H1 (cell line): ENCODE data around the gene PTH2R. TPM values are rescaled to one million over a fixed set of nuclear protein-coding genes. Genes with fewer than 3 reads are reported as not detected.

Experiments used
- CTCF ChIA-PET: fragments of 300-600 bp; sonication (Branson Sonifier 250); formaldehyde crosslinking; loops from one replicate; lab custom pipeline; 2021; ENCODE audit not compliant: partially characterized antibody; lab: Charles Lee
- POLR2A ChIA-PET: fragments of 300-600 bp; sonication (Branson Sonifier 250); formaldehyde crosslinking; loops from one replicate; lab custom pipeline; 2021; ENCODE audit warnings: inconsistent platforms; ENCODE audit not compliant: partially characterized antibody; lab: Charles Lee
- DNase-seq, 2 experiments: peaks; one replicate each; pipeline versions ENCODE4 v3.0.0 to v3.0.0-alpha.2; 2010 to 2022; ENCODE audit warnings: low spot score in 2 of 2, low read depth in 1 of 2, mixed read lengths in 1 of 2
- FAIRE-seq: peaks from 2 replicates; lab custom pipeline; 2011; peaks lifted over from hg19 to GRCh38; lab: Jason Lieb, UNC
- H2AFZ ChIP-seq: 2 replicates; pipeline ENCODE4 v1.8.1; 2012; ENCODE audit warnings: low read length, inconsistent platforms
- H2AK5ac ChIP-seq: 2 replicates; pipeline ENCODE4 v1.6.1; 2013; ENCODE audit warnings: low read depth, low read length
- H2BK120ac ChIP-seq: replicated peaks from 2 replicates; pipeline ENCODE3; 2013; ENCODE audit warnings: low read depth, low read length, inconsistent platforms
- H2BK12ac ChIP-seq: 2 replicates; pipeline ENCODE4 v1.6.1; 2013; ENCODE audit warnings: low read depth, low read length
- H2BK15ac ChIP-seq: 2 replicates; pipeline ENCODE4 v1.6.1; 2013; ENCODE audit warnings: low read length
- H2BK20ac ChIP-seq: 2 replicates; pipeline ENCODE4 v1.6.1; 2013; ENCODE audit warnings: low read length
- H2BK5ac ChIP-seq: 2 replicates; pipeline ENCODE4 v1.6.1; 2013; ENCODE audit warnings: low read depth, low read length
- H3K14ac ChIP-seq: 2 replicates; pipeline ENCODE4 v1.6.1; 2013; ENCODE audit warnings: inconsistent platforms; ENCODE audit not compliant: insufficient read length
- H3K18ac ChIP-seq: 2 replicates; pipeline ENCODE4 v1.6.1; 2013; ENCODE audit warnings: low read length; ENCODE audit errors: extremely low read depth
- H3K23ac ChIP-seq: 2 replicates; pipeline ENCODE4 v1.6.1; 2013; ENCODE audit warnings: inconsistent platforms; ENCODE audit not compliant: insufficient read length
- H3K23me2 ChIP-seq: 2 replicates; pipeline ENCODE4 v1.6.1; 2013; ENCODE audit warnings: low read depth, low read length
- H3K27ac ChIP-seq: 2 replicates; pipeline ENCODE4 v1.6.1; 2011; ENCODE audit warnings: low read depth, low read length, inconsistent platforms
- H3K27me3 ChIP-seq, 4 experiments: replicated peaks in 1 of 4; 1 replicate in 1 of 4; 2 replicates in 3 of 4; pipeline versions ENCODE4 v1.6.1 to v1.8.1; 2011 to 2013; ENCODE audit warnings: low read length in 3 of 4, mild to moderate bottlenecking in 3 of 4, inconsistent platforms in 2 of 4, mixed read lengths in 2 of 4, moderate library complexity in 1 of 4; ENCODE audit not compliant: control insufficient read depth in 3 of 4, insufficient read depth in 3 of 4; ENCODE audit errors: extremely low read depth in 1 of 4
- H3K36me3 ChIP-seq, 4 experiments: 2 replicates each; pipeline versions ENCODE4 v1.6.1 to v1.8.1; 2011 to 2013; ENCODE audit warnings: mild to moderate bottlenecking in 4 of 4, low read length in 3 of 4, moderate library complexity in 2 of 4, control low read depth in 1 of 4, inconsistent platforms in 1 of 4; ENCODE audit not compliant: insufficient read depth in 4 of 4, control insufficient read depth in 2 of 4
- H3K4ac ChIP-seq: replicated peaks from 2 replicates; pipeline ENCODE3; 2013; ENCODE audit warnings: low read length, low read depth, mixed read lengths, inconsistent platforms; ENCODE audit not compliant: insufficient read length
- H3K4me1 ChIP-seq, 4 experiments: replicated peaks in 1 of 4; 1 replicate in 1 of 4; 2 replicates in 3 of 4; pipeline versions ENCODE4 v1.6.1 to v1.8.1; 2011 to 2013; ENCODE audit warnings: low read length in 3 of 4, inconsistent platforms in 2 of 4, mixed read lengths in 1 of 4; ENCODE audit not compliant: insufficient read depth in 4 of 4, control insufficient read depth in 3 of 4
- H3K4me2 ChIP-seq, 2 experiments: 2 replicates each; pipeline versions ENCODE4 v1.6.1 to v1.8.1; 2011 to 2013; ENCODE audit warnings: low read depth in 2 of 2, low read length in 2 of 2, control low read depth in 1 of 2, inconsistent platforms in 1 of 2, mild to moderate bottlenecking in 1 of 2; ENCODE audit not compliant: insufficient read depth in 1 of 2
- H3K4me3 ChIP-seq, 4 experiments: fragments of 200-600, 300-600 bp in 1 of 4; sonication (generic), shearing (Covaris generic), sonication (Bioruptor Twin) in 1 of 4; 2 replicates each; pipeline versions ENCODE4 v1.5.1 to v1.8.1; 2011 to 2016; ENCODE audit warnings: low read length in 4 of 4, low read depth in 3 of 4, control low read depth in 2 of 4, inconsistent platforms in 2 of 4, mild to moderate bottlenecking in 2 of 4, mixed read lengths in 1 of 4, moderate library complexity in 1 of 4; ENCODE audit not compliant: insufficient read depth in 2 of 4; ENCODE audit errors: extremely low read depth in 1 of 4
- H3K56ac ChIP-seq: replicated peaks from 2 replicates; pipeline ENCODE3; 2013; ENCODE audit warnings: low read depth, mild to moderate bottlenecking, mixed read lengths, low read length, inconsistent platforms; ENCODE audit not compliant: insufficient read length
- H3K79me1 ChIP-seq: 2 replicates; pipeline ENCODE4 v1.6.1; 2013; ENCODE audit warnings: low read depth, low read length, control low read depth
- H3K79me2 ChIP-seq, 2 experiments: 2 replicates each; pipeline versions ENCODE4 v1.6.1 to v1.8.1; 2012 to 2013; ENCODE audit warnings: low read length in 2 of 2, mild to moderate bottlenecking in 2 of 2, inconsistent platforms in 1 of 2; ENCODE audit not compliant: insufficient read depth in 2 of 2, control insufficient read depth in 1 of 2
- H3K9ac ChIP-seq, 4 experiments: replicated peaks in 1 of 4; 1 replicate in 1 of 4; 2 replicates in 3 of 4; pipeline versions ENCODE4 v1.6.1 to v1.8.1; 2011 to 2013; ENCODE audit warnings: low read depth in 3 of 4, low read length in 3 of 4, control low read depth in 2 of 4, mild to moderate bottlenecking in 2 of 4, moderate library complexity in 2 of 4, inconsistent platforms in 1 of 4; ENCODE audit errors: extremely low read depth in 1 of 4
- H3K9me3 ChIP-seq, 2 experiments: 2 replicates each; pipeline versions ENCODE4 v1.6.1 to v1.8.1; 2012 to 2013; ENCODE audit warnings: mild to moderate bottlenecking in 2 of 2, moderate library complexity in 2 of 2, control low read depth in 1 of 2, inconsistent platforms in 1 of 2, low read depth in 1 of 2, low read length in 1 of 2, mixed read lengths in 1 of 2; ENCODE audit not compliant: insufficient read depth in 2 of 2
- H4K20me1 ChIP-seq, 2 experiments: replicated peaks in 1 of 2; 2 replicates each; pipeline versions ENCODE3 to v1.8.1; 2011 to 2013; ENCODE audit warnings: inconsistent platforms in 2 of 2, low read length in 2 of 2, mild to moderate bottlenecking in 1 of 2; ENCODE audit not compliant: insufficient read depth in 2 of 2, control insufficient read depth in 1 of 2
- H4K5ac ChIP-seq: 2 replicates; pipeline ENCODE4 v1.6.1; 2013; ENCODE audit warnings: low read length, low read depth, mixed read lengths, inconsistent platforms; ENCODE audit not compliant: insufficient read length
- H4K8ac ChIP-seq: 2 replicates; pipeline ENCODE4 v1.8.0; 2013; ENCODE audit warnings: mild to moderate bottlenecking, moderate library complexity, low read length, inconsistent platforms; ENCODE audit not compliant: insufficient read depth; ENCODE audit errors: extremely low read depth
- H4K91ac ChIP-seq: replicated peaks from 2 replicates; pipeline ENCODE3; 2013; ENCODE audit warnings: low read length, mixed read lengths, inconsistent platforms; ENCODE audit not compliant: insufficient read length
- CHD1 ChIP-seq: IDR thresholded peaks from 2 replicates; pipeline ENCODE4 v1.6.1; 2012; ENCODE audit warnings: low read depth, low read length, improper control_type of control experiment
- FOSL1 ChIP-seq: IDR thresholded peaks from 2 replicates; pipeline ENCODE4 v1.6.1; 2011; ENCODE audit warnings: mild to moderate bottlenecking, low read depth, low read length, moderate library complexity; ENCODE audit not compliant: insufficient read depth
- GABPA ChIP-seq: IDR thresholded peaks from 2 replicates; pipeline ENCODE4 v1.6.1; 2011; ENCODE audit warnings: mild to moderate bottlenecking, low read length, moderate library complexity, borderline replicate concordance; ENCODE audit not compliant: insufficient read depth
- GTF2F1 ChIP-seq: IDR thresholded peaks from 2 replicates; pipeline ENCODE4 v1.6.1; 2012; ENCODE audit warnings: low read depth, low read length, improper control_type of control experiment, borderline replicate concordance
- KDM4A ChIP-seq: IDR thresholded peaks from one replicate; pipeline ENCODE4 v1.7.1; 2012; ENCODE audit warnings: low read depth, mild to moderate bottlenecking, moderate library complexity, low read length, inconsistent platforms; ENCODE audit not compliant: severe bottlenecking
- NANOG ChIP-seq: IDR thresholded peaks from 2 replicates; pipeline ENCODE4 v1.6.1; 2011; ENCODE audit warnings: low read length, low read depth, mild to moderate bottlenecking, inconsistent platforms; ENCODE audit not compliant: insufficient read depth, poor library complexity, severe bottlenecking
- NRF1 ChIP-seq: IDR thresholded peaks from 2 replicates; pipeline ENCODE4 v1.6.1; 2011; ENCODE audit warnings: mild to moderate bottlenecking, low read depth, low read length, improper control_type of control experiment
- SP2 ChIP-seq: IDR thresholded peaks from 2 replicates; pipeline ENCODE4 v1.6.1; 2012; ENCODE audit warnings: mild to moderate bottlenecking, low read length, inconsistent platforms
- SUZ12 ChIP-seq: fragments of 200-600 bp; sonication (generic); IDR thresholded peaks from 2 replicates; pipeline ENCODE4 v1.6.1; 2012; ENCODE audit warnings: mild to moderate bottlenecking, inconsistent platforms, low read length, moderate library complexity, mixed read lengths
- TEAD4 ChIP-seq: IDR thresholded peaks from 2 replicates; pipeline ENCODE4 v1.6.1; 2012; ENCODE audit warnings: low read depth, low read length, inconsistent platforms, mixed read lengths
- WGBS, 2 experiments: shearing (Covaris generic) in 1 of 2; methylation state at CpG; one replicate each; pipeline versions ENCODE4 v1.1.6 to v1.1.7; 2013 to 2015; ENCODE audit warnings: low lambda C conversion rate in 2 of 2, mixed read lengths in 2 of 2, inconsistent platforms in 1 of 2, low coverage in 1 of 2, missing lambda C conversion rate in 1 of 2; ENCODE audit not compliant: insufficient replicate concordance in 2 of 2, insufficient coverage in 1 of 2, insufficient read length in 1 of 2; ENCODE audit errors: extremely low coverage in 1 of 2, missing lambda C conversion rate in 1 of 2; 5-methylcytosine and 5-hydroxymethylcytosine counted together
- polyA plus RNA-seq, 7 experiments: library from polyadenylated mRNA; depleted of rRNA in 3 of 7; stranded (reverse) in 5 of 7; unstranded in 2 of 7; fragments of >200 nt in 5 of 7; fragments of 200-250 nt in 2 of 7; gene quantifications; 1 replicate in 5 of 7; 2 replicates in 1 of 7; 4 replicates in 1 of 7; pipeline versions ENCODE4 v1.2.1 to v1.2.3, GENCODE V29; 2011 to 2013; ENCODE audit warnings: missing spikeins in 2 of 7, mixed read lengths in 2 of 7
- total RNA-seq: library from RNA; stranded (reverse); fragmentation: NEBNext Ultra II Directional; extraction: Animal tissue kit (Norgen Biotek cat#: 25700); gene quantifications from 2 replicates; pipeline ENCODE4 v1.2.1, GENCODE V29; 2021
- TF ChIP-seq, protein P1 (sequence below): IDR thresholded peaks from 2 replicates; pipeline ENCODE4 v1.6.1; 2012; ENCODE audit warnings: inconsistent platforms
- TF ChIP-seq, protein P2 (sequence below), 3 experiments: IDR thresholded peaks; 1 replicate in 2 of 3; 2 replicates in 1 of 3; pipeline versions ENCODE4 v1.5.1 to v1.6.1; 2011; ENCODE audit warnings: low read length in 3 of 3, mild to moderate bottlenecking in 3 of 3, inconsistent platforms in 2 of 3, low read depth in 1 of 3, moderate library complexity in 1 of 3; ENCODE audit not compliant: insufficient read depth in 1 of 3; ENCODE audit errors: control extremely low read depth in 1 of 3

The PTH2R gene
- total and polyA plus RNA-seq, 2 of the 8 experiments (the other 6 are each of a cell fraction or from before 2014, with no cell fraction given): 0.19 to 0.38 TPM

DNA sequence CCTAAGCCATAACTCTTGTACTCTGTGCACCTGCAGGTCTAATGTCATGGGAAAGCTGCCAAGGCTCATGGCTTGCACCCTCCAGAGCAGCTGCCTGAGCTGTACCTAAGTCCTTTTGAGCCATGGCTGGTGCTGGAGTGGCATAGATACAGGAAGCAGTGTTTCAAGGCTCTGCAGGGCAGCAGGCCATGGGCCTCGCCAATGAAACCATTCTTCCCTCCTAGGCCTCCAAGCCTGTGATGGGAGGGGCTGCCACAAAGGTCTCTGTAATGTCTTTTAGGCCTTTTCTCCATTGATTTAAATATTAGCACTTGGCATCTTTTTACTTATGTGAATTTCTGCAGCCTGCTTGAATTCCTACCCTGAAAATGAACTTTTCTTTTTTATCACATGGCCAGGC, 108.5 kb downstream of the PTH2R start:
- Histone ChIP-seq H3K79me2 (no peaks in the 10 kb centered on the region), H3K9ac (no peak overlapping the region), H2BK20ac (no peak overlapping the region), H2AFZ (no peak overlapping the region), H3K23me2 (no peaks in the 10 kb centered on the region), H4K20me1 (no peaks in the 10 kb centered on the region), H2BK15ac (no peak overlapping the region), H2AK5ac (no peak overlapping the region), H3K4me3 (no peak overlapping the region), H4K5ac (no peak overlapping the region), H3K79me1 (no peaks in the 10 kb centered on the region), H4K8ac (no peak overlapping the region), H2BK120ac (no peak overlapping the region), H3K4me1 (no peaks in the 10 kb centered on the region), H2BK12ac (no peak overlapping the region), H3K27me3 (no peaks in the 10 kb centered on the region), H3K4me2 (no peak overlapping the region), H3K23ac (no peak overlapping the region), H2BK5ac (no peak overlapping the region), H3K56ac (no peak overlapping the region), H3K9me3 (peaks cover 11 to 12% of the 10 kb centered on the region in 2 experiments), H3K18ac (no peak overlapping the region), H3K27ac (no peak overlapping the region), H4K91ac (no peak overlapping the region), H3K14ac (no peak overlapping the region), H3K4ac (no peak overlapping the region), H3K36me3 (no peaks in the 10 kb centered on the region; a peak in 1 of 8 replicates)
- WGBS, 2 experiments: 100% methylated on average over 1 of the region's 1 CpG; no CpG with 5 or more reads in 1 of the 2 experiments
- POLR2A ChIA-PET: no interaction called here
- CTCF ChIA-PET: no interaction called here
- DNase-seq: no peak
- no peak for FAIRE-seq
- TF ChIP-seq, protein P1, sequence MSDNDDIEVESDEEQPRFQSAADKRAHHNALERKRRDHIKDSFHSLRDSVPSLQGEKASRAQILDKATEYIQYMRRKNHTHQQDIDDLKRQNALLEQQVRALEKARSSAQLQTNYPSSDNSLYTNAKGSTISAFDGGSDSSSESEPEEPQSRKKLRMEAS: no peak
- no peak for TF ChIP-seq GABPA
- TF ChIP-seq FOSL1: no peak
- TF ChIP-seq CHD1: no peak
- no peak for TF ChIP-seq TEAD4
- TF ChIP-seq NRF1: no peak
- no peak for TF ChIP-seq NANOG
- TF ChIP-seq KDM4A: no peak
- TF ChIP-seq, protein P2, sequence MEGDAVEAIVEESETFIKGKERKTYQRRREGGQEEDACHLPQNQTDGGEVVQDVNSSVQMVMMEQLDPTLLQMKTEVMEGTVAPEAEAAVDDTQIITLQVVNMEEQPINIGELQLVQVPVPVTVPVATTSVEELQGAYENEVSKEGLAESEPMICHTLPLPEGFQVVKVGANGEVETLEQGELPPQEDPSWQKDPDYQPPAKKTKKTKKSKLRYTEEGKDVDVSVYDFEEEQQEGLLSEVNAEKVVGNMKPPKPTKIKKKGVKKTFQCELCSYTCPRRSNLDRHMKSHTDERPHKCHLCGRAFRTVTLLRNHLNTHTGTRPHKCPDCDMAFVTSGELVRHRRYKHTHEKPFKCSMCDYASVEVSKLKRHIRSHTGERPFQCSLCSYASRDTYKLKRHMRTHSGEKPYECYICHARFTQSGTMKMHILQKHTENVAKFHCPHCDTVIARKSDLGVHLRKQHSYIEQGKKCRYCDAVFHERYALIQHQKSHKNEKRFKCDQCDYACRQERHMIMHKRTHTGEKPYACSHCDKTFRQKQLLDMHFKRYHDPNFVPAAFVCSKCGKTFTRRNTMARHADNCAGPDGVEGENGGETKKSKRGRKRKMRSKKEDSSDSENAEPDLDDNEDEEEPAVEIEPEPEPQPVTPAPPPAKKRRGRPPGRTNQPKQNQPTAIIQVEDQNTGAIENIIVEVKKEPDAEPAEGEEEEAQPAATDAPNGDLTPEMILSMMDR (IDR thresholded peaks at IDR 0.05; ENCODE audit: control extremely low read depth in 1 of 3, insufficient read depth in 1 of 3, low read depth in 1 of 3, low read length in 3 of 3): no peak
- TF ChIP-seq GTF2F1: no peak
- no peak for TF ChIP-seq SUZ12
- no peak for TF ChIP-seq SP2
